ENCODE results near the gene COG4.

Gene COG4

DNA sequence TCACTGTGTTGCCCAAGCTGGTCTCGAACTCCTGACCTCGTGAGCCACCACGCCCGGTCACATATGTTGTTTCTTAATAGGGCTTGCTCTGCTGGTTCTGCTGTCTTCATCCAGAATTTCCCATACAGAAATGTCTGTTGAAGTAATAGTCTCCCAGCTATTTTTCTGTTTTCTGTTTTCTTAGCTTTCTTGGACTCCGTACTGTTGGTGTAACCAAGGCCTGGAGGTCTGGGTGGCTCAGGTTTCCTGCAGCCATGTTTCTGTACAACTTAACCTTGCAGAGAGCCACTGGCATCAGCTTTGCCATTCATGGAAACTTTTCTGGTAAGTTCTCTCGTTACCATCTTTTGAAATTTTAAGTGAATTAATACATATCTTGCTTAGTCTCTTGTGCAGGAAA, 3.0 kb upstream of the COG4 start:
- no peak for DNase-seq

DNA sequence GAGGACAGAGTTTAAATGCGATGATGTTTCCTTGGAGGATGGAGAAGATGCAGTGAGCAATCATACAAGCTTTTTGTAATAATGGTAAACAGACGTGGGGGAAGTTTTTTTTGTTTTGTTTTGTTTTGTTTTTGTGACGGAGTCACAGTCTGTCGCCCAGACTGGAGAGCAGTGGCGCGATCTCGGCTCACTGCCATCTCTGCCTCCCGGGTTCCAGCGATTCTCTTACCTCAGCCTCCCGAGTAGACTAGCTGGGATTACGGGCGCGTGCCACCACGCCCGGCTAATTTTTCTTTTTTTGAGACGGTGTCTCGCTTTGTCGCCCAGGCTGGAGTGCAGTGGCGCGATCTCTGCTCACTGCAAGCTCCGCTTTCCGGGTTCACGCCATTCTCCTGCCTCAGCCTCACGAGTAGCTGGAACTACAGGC, 1.1 kb upstream of the COG4 start:
- DNase-seq = peak; percentile 46

DNA sequence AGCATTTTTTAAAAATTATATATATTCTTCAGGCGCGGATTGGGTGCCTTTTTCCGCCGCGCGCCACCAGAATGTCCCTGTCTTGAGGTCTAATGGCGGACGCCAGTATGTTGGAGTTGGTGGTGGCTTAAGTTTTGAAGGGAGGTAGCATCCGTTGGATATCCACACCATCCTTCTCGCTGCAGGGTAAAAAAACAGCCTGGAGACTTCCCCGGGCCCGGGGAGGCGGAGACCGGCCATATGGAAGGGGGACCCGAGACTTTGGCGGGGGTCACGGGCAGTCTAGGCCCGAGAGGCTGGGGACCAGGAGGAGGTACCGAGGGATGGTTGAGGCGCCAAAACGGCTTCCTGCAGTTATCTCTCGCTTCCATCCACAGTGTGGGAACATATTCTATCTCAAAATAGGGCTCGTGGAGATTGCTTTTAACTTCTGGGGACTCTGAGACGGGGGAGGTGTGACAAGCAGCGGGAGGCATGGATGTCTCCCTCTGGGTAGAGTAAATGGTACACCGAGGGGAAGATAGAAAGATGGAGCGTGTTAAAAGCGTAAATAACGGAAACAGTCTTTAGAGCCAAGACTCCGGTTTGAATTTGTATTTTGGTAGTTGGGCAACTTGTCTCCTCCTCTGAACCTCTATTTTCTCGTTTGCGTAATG, 517 bp upstream of the COG4 start, which contains the start of gene SF3B3:
SF3B3 (plus strand) TSS at position 74 of the 656 bp plus-strand sequence. CDS start 2,841 bp downstream, outside the sequence.
- DNase-seq = peak; percentile 73

DNA sequence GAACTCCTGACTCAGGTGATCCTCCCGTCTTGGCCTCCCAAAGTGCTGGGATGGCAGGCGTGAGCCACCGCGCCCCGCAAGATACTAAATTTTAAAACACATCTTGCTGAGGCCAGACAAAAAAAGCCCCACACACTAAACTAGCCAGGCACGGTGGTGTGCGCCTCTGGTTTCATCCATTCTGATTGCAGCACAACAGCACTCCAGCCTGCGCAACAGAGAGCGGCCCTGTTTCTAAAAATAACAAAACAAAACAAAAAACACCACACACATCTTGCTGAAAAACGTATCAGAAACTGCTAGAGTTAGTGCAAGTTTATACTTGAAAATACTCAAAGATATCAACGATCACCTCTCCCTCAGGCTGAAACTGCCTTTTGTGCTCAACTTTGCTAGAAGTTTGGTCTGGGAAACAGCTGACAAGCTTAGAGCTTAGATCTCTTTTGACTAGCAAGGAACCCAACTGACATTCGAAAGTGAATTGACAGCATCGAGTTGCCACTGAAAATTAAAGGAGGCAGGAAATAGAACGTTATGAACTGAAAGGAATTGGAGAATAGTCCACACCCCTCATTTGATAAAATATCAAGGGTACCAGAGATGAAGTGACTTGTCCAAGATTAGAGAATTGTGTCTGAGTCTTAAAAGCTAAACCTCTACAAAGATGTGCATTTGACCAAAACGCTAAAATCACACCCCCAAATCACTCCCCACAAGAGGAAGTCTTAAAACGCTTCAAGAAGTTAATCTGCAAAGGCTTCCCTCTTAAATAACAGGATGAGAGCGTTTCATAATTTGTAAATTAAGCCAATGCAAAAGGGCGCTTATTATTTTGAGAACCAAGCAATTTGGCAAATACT, 908 bp downstream of the COG4 start:
- no peak for DNase-seq

DNA sequence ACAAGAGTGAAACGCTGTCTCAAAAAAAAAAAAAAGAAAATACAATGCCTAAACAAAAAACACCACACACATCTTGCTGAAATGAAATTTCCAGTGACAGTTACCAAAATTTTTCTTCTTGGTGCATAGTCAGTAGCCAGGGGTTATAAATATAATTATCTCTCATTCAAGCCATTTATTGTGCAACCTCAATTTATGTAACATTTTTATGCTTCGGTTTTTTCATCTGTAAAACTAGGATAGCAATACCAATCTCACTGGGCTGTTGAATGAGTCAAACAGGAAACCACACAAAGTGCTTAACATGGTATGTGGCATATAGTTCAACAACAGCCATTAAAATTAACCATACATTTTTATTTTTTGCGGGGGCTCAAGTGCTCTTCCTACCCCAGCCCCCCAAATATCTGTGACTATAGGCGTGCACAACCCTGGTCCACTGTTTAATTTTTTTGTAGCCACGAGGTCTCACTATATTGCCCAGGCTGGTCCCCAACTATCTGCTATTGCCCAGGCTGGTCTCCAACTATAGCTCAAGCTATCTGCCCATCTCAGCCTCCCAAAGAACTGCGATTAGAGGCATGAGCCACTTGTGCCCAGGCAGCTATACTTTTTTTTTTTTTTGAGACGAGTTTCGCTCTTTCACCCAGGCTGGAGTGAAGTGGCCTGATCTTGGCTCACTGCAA, 2.6 kb downstream of the COG4 start:
- DNase-seq = no peak

DNA sequence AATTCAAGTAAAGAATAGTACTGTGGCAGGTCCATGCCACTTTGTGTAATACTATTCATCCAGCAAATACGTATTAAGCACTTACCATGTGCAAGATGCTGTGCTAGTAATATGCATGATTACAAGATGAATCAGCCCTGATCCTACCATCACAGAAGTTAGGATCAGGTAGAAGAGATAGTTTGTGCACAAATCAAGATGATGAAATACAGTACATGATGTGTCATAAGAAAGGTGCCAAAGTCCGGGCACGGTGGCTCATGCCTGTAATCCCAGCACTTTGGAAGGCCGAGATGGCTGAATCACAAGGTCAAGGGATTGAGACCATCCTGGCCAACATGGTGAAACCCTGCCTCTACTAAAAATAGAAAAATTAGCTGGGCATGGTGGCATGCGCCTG, 10.9 kb downstream of the COG4 start:
- DNase-seq = no peak

DNA sequence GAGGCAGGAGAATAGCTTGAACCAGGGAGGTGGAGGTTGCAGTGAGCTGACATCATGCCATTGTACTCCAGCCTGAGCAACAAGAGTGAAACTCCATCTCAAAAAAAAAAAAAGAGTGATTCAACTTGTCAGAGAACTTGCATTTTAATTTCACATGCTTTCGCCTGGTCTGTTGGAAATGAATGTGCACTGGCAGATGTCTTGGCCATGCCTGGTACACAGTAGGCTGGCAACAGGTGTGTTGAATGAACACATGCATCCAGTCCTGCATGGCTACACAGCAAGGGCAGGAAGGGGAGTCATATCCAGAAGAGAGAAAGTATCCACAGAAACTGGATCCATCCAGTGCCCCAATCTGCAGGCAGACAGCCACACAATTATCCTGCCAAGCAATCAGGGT, 11.5 kb downstream of the COG4 start:
- DNase-seq = no peak

DNA sequence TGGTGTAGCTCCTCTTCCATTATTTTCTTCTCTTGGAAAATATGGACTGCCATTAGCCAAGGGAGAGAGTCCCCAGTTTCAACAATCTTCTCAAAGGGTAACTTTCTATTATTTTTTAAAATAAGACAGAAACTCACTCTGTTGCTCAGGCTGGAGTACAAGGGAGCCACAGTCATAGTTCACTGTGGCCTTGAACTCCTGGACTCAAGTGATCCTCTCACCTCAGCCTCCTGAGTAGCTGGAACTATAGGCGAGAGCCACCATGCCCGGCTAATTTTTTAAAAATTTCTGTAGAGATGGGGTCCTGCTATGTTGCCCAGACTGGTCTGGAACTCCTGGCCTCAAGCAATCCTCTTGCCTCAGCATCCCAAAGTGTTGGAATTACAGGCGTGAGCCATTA, 13.1 kb downstream of the COG4 start:
- DNase-seq = no peak

DNA sequence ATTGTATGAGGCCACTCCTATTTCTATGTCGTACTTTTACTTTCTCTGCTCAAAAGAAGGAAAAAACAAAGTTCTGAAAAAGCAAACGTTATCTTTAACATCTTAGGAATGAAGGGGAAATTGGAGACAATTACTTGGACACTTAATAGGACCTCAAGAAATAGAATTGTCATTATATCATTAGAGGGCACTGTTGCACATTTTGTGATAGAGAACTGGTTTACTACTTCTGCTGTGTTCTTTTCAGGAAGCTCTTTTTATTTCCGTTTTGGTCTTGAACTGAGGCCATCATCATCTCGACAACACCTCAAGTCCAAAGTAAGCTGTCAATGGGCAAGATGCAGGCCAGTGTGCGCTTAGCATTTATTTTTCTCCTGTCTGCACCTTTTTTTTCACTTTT, 14.6 kb downstream of the COG4 start:
- DNase-seq = no peak

DNA sequence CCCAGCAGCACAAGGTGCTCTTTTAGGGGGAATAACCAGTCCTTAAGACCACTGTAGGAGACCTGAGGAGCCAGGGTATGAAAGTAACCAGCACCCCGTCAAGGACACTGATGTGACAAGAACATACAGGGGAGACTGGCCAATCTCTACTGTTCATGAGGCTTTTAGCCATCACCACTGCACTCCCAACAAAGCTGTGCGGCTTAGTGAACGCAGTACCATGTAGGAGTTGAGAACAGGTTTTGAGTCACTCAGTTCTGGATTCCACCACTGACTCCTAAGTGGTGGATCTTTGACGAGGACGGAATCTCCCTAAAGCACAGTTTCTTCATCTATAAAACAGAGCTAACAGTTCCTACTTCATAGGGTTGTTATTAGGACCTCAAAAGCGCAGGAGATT, 26.8 kb downstream of the COG4 start:
- DNase-seq = no peak

DNA sequence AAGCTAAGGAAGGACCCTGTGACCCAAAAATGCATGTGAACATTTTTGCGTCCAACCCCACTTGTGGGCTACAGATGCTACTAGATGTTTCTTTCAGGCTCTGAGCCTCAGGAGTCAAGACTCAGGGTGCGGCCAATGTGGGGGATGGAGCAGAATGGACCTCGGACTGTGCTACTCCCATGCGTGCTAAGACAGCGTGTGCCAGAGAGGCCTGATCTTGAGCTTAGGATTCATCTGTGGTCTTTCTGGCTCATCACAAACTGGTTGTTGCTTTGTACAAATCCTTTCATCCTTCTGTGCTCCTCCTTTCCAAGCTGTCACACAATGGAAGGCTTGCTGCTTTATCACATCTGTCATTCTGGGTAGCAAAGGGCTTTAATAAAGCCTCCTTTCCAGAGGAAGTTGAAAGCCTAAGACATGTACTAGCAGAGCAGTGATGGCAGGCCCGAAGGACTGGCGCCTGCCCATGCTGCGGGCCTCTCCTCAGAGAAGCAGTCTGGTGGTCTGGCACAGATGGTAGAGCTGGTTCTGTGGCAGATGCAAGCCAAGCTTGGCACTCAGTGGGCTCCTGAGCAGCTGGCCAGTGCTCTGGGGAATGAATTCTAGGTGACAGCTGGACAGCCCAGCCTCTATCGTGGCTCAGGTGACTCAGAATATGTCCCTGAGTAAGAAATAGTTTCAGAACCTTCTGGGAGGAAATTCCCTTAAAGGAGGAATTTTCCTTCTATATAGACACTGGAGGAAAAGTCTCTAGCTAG, 27.8 kb downstream of the COG4 start:
- DNase-seq = no peak

DNA sequence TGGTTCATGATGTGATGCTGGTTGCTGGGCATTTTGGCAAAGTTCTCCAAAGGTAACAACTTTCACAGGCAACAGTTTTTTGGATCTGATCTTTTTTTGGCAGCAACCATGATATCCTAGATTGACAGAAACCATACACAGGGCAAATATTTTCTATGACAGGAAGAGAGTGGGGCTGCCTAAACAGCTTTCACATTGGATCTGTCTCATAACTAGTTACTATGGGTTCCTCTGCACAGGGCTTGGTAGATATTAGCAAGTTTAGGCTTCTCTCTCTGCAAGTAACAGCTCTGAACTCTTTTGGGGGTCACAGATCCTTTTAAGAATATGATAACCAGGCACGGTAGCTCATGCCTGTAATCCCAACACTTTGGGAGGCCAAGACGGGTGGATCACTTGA, 28.6 kb downstream of the COG4 start:
- DNase-seq = no peak

DNA sequence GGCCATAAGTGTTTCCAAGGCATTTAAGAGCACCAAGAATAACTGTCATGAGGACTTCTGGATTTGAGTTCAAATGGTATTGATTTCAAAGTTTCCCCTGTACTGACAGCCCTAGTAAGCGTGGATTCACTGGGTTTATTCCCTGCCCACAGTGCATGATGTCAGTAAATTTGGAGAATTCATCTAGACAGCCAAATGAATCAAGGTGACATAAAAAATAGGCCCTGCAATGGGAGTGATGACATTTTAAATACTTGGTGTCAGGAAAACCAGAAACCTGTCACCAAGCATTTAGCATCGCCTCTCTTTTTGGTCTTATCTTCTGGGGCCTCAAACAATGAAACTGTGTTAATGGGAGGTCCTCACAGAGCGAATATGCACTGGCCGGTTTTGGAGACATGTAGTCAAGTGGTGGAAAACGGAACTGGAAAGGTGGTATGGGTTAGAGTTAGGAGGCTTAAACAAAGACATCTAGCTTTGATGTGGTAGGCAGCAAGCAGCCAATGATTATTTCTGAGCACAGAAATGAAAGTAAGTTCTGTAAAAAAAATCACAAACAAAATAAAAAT, 29.1 kb downstream of the COG4 start:
- DNase-seq = no peak

DNA sequence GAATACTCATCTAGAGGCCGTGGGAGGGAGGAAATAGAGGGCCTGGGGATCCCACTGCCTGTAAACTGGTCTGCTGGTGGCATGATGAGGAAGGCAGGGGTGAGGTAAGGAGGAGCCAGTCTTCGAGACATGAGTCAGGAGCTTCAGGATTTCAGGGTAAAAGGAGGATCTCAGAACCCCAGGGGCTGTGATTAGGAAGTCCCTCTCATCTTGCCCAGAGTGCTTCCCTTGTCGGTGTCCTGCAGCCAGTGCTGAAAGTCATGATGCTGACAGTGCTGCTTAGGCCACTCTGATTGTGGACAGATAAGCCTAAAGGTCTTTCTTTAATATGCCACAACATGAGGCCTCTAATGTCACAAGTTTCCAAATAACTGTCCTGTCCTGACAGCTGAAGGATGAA, 29.6 kb downstream of the COG4 start:
- no peak for DNase-seq

DNA sequence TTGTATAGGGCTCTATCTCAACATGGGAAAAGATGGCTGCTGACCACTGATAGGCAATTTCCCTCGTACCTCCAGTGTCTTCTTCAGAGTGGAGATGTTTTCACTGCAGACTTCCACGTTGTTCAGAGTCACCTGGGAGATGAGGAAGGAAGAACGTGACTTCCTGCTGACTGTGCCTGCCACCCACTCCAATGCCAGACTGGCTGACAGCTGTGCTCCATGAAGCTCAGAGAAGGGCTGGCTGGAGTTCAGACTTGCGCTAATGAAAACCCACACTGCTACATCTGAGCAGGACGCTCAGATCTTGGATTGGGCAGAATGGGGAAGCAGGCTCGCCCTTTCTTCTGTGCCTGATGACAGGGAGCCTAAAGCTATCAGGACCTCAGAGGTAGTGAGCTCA, 33.1 kb downstream of the COG4 start:
- DNase-seq = no peak

DNA sequence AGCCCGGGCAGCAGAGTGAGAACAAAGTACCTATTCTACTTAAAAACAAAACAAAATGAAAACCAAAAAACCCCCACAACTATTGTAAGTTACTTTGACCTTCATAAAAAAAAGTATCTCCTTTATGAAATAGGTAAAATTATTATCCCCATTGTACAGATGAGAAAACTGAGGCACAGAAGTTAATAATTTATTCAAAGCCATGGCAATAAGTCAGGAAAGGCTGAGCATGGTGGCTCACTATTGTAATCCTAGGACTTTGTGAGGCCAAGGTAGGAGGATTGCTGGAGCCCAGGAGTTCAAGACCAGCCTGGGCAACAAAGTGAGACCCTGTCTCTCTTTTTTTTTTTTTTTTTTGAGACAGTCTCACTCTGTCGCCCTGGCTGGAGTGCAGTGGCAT, 38.5 kb downstream of the COG4 start:
- no peak for DNase-seq

DNA sequence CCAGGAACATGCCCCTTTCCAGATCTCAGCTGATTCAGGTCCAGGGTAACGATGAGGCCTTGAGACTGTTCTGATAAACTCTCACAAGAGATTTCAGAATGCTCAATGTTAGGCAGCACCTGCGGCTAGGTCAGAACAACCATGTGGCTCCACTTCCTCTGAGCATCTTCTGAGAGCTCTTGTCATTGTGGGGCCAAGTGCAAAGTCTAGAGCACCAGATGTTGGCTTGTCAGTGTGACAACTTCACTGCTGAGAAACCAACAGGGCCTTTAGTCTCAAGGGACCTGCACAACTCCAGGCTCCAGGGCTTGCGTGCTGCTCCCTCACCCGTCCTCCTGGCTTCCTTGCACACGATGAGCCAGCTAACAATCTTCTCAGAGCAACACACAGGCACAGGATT, 39.9 kb downstream of the COG4 start:
- no peak for DNase-seq

DNA sequence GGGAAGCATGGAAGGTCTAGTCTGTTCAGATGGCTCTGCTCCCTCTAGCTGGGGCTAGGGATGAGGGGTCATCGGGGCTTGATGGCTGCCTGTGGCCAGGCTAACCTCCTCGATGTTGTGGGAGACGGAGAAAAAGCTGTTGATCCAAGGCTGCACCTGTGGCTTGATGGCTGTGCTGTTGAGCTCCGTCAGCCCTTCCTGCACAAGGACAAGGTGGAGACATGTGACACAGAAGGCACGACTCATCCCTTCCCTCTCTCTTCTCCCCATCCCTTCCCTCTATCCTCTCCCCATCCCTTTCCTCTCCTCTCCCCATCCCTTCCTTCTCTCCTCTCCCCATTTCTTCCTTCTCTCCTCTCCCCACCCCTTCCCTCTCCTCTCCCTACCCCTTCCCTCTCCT, 40.7 kb downstream of the COG4 start:
- no peak for DNase-seq

DNA sequence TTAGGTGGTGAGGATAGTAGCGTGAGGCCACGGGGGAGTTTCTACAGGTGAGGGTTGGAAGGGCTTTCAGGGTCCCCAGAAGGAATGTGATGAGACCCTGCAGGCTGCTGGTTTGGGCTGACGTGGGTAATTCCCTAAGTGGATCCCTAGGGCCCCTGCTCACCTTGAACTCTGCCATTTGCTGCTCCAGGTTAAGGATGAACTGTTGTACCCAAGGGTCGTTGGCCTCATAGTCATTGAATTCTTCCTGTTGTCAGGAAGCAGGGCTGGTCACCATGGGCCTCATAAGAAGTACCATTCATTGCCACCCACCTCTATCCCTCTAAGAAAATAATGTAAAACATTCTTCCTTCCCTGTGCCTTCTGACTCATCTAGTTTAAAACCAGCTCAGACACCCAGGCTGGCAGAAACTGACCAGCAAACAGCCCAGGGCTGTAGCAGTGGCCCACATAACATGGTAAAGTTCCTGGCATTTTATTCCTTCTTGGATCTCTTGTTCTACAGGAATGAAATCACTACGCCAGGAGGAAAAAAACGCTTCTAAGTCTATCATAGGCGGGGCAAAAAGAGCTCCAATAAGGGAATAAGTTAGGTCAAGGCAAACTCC, 41.3 kb downstream of the COG4 start:
- DNase-seq = no peak

DNA sequence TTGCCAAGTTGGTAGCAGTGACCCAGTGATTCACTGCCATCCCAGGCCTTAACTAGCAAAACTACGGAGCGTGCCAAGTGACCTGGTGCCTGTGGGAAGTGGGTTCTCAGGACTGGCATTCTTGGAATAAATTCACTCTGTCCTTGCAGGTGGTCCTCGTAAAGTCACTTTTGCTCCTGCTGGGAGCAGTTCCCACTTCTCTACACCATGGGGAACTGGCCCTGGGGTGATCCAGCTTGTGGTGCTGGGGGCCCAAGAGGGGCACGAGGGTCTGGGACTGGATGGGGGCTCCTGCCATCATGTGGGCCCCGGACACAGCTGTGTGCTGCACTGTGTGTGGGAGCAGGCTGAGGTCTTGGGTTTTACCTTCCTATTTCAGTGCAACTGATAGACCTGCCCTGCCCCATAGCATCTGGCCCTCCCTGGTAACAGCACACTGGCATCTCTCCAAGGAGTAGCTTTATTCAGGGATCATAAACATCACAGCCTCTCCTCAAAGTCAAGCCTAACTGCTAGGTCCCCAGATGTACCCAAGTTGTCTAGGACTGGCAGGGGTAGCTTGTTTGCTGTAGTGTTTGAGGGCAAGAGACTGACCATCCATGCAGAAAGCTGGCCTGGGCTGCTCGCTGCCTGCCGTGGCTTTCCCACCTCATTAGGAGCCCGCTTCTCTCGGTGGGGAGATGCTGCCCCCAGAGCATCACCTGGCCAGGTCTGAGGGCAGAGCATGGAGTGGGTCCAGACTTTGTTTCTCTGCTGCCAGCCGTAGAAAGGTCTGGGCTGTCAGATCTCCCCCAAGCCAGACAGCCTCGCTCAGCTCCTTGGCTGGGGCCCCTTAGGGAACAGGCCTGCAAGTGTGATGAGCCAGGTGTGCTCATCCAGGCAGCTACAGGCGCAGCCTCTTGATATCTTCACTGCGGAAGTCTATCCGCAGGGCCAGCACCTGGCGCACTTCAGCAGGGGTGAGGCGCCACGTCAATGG, 42.9 kb downstream of the COG4 start:
- no peak for DNase-seq

DNA sequence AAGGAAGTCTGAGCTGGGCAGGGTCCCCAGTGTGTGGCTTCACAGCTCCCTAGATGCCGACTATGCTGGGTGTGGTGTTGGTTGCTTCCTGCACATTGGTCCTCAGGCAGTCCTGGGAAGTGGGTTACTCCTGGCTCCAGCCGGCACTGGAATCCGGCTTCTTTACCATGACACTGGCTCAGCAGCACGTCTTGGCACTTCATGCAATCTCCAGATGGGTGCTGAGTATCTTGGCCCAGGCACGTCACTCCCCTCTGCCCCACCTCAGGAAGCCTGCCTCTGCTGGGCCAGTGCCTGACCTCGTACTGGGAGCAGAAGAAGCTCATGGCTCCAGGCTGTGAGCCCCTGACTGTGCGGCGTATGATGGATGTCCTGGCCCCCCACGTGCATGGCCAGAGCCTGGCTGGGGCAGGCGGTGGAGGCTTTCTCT, 44.4 kb downstream of the COG4 start:
- no peak for DNase-seq

Data from activated CD4-positive, CD25-positive, alpha-beta regulatory T cell treated with anti-CD3 and anti-CD28 coated beads, Interleukin-2, amount 50 U/mL, for 72 hours (primary cell).